ENCODE results near the gene GNAS. TPM values are rescaled to one million over a fixed set of nuclear protein-coding genes. Genes with fewer than 3 reads are reported as not detected.

Gene GNAS
- total and polyA plus RNA-seq, 4 experiments from 2014 or later = 70.1 to 645 (median 412) TPM

- H3K27ac Mint-ChIP-seq = no peak overlapping the region
- peaks cover 22 to 24% of the 10 kb centered on the region in 2 donors for H3K27me3 Mint-ChIP-seq
- H3K36me3 ChIP-seq (ENCODE audit: insufficient read depth, low read length) = no peaks in the 10 kb centered on the region
- intact Hi-C loops (cut with micrococcal nuclease) = no loop called here
- no peaks in the 10 kb centered on the region for H3K36me3 Mint-ChIP-seq
- no peaks in the 10 kb centered on the region for H3K4me1 ChIP-seq (ENCODE audit: insufficient read depth, low read length)
- no peak overlapping the region for H3K4me3 ChIP-seq (ENCODE audit: low read length in 2 of 2)
- H3K4me1 Mint-ChIP-seq = peaks cover 0 to 3% (median 0%) of the 10 kb centered on the region in 4 donors
- H3K27ac ChIP-seq (ENCODE audit: low read depth, low read length) = no peak overlapping the region
- H3K4me3 Mint-ChIP-seq = no peak overlapping the region
- no peak for DNase-seq
- no peaks in the 10 kb centered on the region for H3K9me3 Mint-ChIP-seq
- H3K9me3 ChIP-seq (ENCODE audit: control insufficient read depth in 1 of 2, low read length in 2 of 2) = no peaks in the 10 kb centered on the region
- ChIA-PET CTCF (ENCODE audit: partially characterized antibody) (no interaction called here), POLR2A (ENCODE audit: partially characterized antibody) (no interaction called here)
- no peaks in the 10 kb centered on the region for H3K27me3 ChIP-seq (ENCODE audit: insufficient read depth, low read length)
These were observed 39.1 kb upstream of the GNAS start for GRCh38 chr20:58813369-58813768.

- intact Hi-C loops (cut with micrococcal nuclease) = no loop called here
- Mint-ChIP-seq H3K4me3 (no peak overlapping the region), H3K36me3 (no peaks in the 10 kb centered on the region), H3K4me1 (peaks cover 0 to 3% (median 0%) of the 10 kb centered on the region in 4 donors), H3K27ac (no peak overlapping the region), H3K27me3 (peaks cover 13% of the 10 kb centered on the region in 2 donors), H3K9me3 (no peaks in the 10 kb centered on the region)
- no peaks in the 10 kb centered on the region for H3K9me3 ChIP-seq (ENCODE audit: control insufficient read depth in 1 of 2, low read length in 2 of 2)
- H3K36me3 ChIP-seq (ENCODE audit: insufficient read depth, low read length) = no peaks in the 10 kb centered on the region
- no peaks in the 10 kb centered on the region for H3K27me3 ChIP-seq (ENCODE audit: insufficient read depth, low read length)
- no peak overlapping the region for H3K4me3 ChIP-seq (ENCODE audit: low read length in 2 of 2)
- no peak overlapping the region for H3K27ac ChIP-seq (ENCODE audit: low read depth, low read length)
- no peak for DNase-seq
- no peaks in the 10 kb centered on the region for H3K4me1 ChIP-seq (ENCODE audit: insufficient read depth, low read length)
- ChIA-PET CTCF (ENCODE audit: partially characterized antibody) (no interaction called here), POLR2A (ENCODE audit: partially characterized antibody) (no interaction called here)
These were observed 37.1 kb upstream of the GNAS start for GRCh38 chr20:58815448-58815847.

GRCh38 chr20:58816051-58816450 is 36.5 kb upstream of the GNAS start:
- POLR2A ChIA-PET (ENCODE audit: partially characterized antibody) = no interaction called here
- Histone ChIP-seq H3K9me3 (ENCODE audit: control insufficient read depth in 1 of 2, low read length in 2 of 2) (no peaks in the 10 kb centered on the region), H3K27ac (ENCODE audit: low read depth, low read length) (no peak overlapping the region), H3K36me3 (ENCODE audit: insufficient read depth, low read length) (no peaks in the 10 kb centered on the region), H3K4me3 (ENCODE audit: low read length in 2 of 2) (no peak overlapping the region), H3K27me3 (ENCODE audit: insufficient read depth, low read length) (no peaks in the 10 kb centered on the region), H3K4me1 (ENCODE audit: insufficient read depth, low read length) (no peaks in the 10 kb centered on the region)
- intact Hi-C loops (cut with micrococcal nuclease) = no loop called here
- no peak for DNase-seq
- H3K4me1 Mint-ChIP-seq = peaks cover 0 to 3% (median 0%) of the 10 kb centered on the region in 4 donors
- no peaks in the 10 kb centered on the region for H3K9me3 Mint-ChIP-seq
- no peak overlapping the region for H3K27ac Mint-ChIP-seq
- no peaks in the 10 kb centered on the region for H3K36me3 Mint-ChIP-seq
- no peak overlapping the region for H3K4me3 Mint-ChIP-seq
- CTCF ChIA-PET (ENCODE audit: partially characterized antibody) = no interaction called here
- peaks cover 13% of the 10 kb centered on the region in 2 donors for H3K27me3 Mint-ChIP-seq

GRCh38 chr20:58816957-58817651 is 35.4 kb upstream of the GNAS start:
- Histone ChIP-seq H3K4me3 (ENCODE audit: low read length in 2 of 2) (no peak overlapping the region), H3K36me3 (ENCODE audit: insufficient read depth, low read length) (no peaks in the 10 kb centered on the region), H3K9me3 (ENCODE audit: control insufficient read depth in 1 of 2, low read length in 2 of 2) (no peaks in the 10 kb centered on the region), H3K4me1 (ENCODE audit: insufficient read depth, low read length) (no peaks in the 10 kb centered on the region), H3K27me3 (ENCODE audit: insufficient read depth, low read length) (no peaks in the 10 kb centered on the region), H3K27ac (ENCODE audit: low read depth, low read length) (no peak overlapping the region)
- DNase-seq = no peak
- Mint-ChIP-seq H3K27ac (no peak overlapping the region), H3K27me3 (peaks cover 10 to 12% of the 10 kb centered on the region in 2 donors), H3K4me3 (no peak overlapping the region), H3K36me3 (no peaks in the 10 kb centered on the region), H3K4me1 (no peaks in the 10 kb centered on the region), H3K9me3 (no peaks in the 10 kb centered on the region)
- ChIA-PET CTCF (ENCODE audit: partially characterized antibody) (no interaction called here), POLR2A (ENCODE audit: partially characterized antibody) (no interaction called here)
- intact Hi-C loops (cut with micrococcal nuclease) = no loop called here

GRCh38 chr20:58817748-58818147 is 34.8 kb upstream of the GNAS start:
- no peak overlapping the region for H3K27ac Mint-ChIP-seq
- H3K4me3 ChIP-seq (ENCODE audit: low read length in 2 of 2) = no peak overlapping the region
- H3K9me3 Mint-ChIP-seq = no peaks in the 10 kb centered on the region
- H3K27me3 Mint-ChIP-seq = peaks cover 9 to 12% of the 10 kb centered on the region in 2 donors
- no peaks in the 10 kb centered on the region for H3K36me3 ChIP-seq (ENCODE audit: insufficient read depth, low read length)
- H3K36me3 Mint-ChIP-seq = no peaks in the 10 kb centered on the region
- ChIA-PET CTCF (ENCODE audit: partially characterized antibody) (no interaction called here), POLR2A (ENCODE audit: partially characterized antibody) (no interaction called here)
- intact Hi-C loops (cut with micrococcal nuclease) = no loop called here
- H3K4me1 Mint-ChIP-seq = no peaks in the 10 kb centered on the region
- H3K4me1 ChIP-seq (ENCODE audit: insufficient read depth, low read length) = no peaks in the 10 kb centered on the region
- H3K9me3 ChIP-seq (ENCODE audit: control insufficient read depth in 1 of 2, low read length in 2 of 2) = no peaks in the 10 kb centered on the region
- H3K4me3 Mint-ChIP-seq = no peak overlapping the region
- DNase-seq = no peak
- H3K27ac ChIP-seq (ENCODE audit: low read depth, low read length) = no peak overlapping the region
- no peaks in the 10 kb centered on the region for H3K27me3 ChIP-seq (ENCODE audit: insufficient read depth, low read length)

- Histone ChIP-seq H3K27me3 (ENCODE audit: insufficient read depth, low read length) (no peaks in the 10 kb centered on the region), H3K4me3 (ENCODE audit: low read length in 2 of 2) (no peak overlapping the region), H3K9me3 (ENCODE audit: control insufficient read depth in 1 of 2, low read length in 2 of 2) (no peaks in the 10 kb centered on the region), H3K4me1 (ENCODE audit: insufficient read depth, low read length) (no peaks in the 10 kb centered on the region), H3K27ac (ENCODE audit: low read depth, low read length) (no peak overlapping the region), H3K36me3 (ENCODE audit: insufficient read depth, low read length) (no peaks in the 10 kb centered on the region)
- Mint-ChIP-seq H3K36me3 (no peaks in the 10 kb centered on the region), H3K27me3 (peaks cover 5% of the 10 kb centered on the region in 2 donors), H3K9me3 (no peaks in the 10 kb centered on the region), H3K4me1 (no peaks in the 10 kb centered on the region), H3K4me3 (no peak overlapping the region), H3K27ac (peak overlapping the region in 1 of 7 donors; percentile 55)
- DNase-seq = no peak
- ChIA-PET POLR2A (ENCODE audit: partially characterized antibody) (no interaction called here), CTCF (ENCODE audit: partially characterized antibody) (no interaction called here)
- intact Hi-C loops (cut with micrococcal nuclease) = no loop called here
These were observed 33.8 kb upstream of the GNAS start for GRCh38 chr20:58818586-58819285.

GRCh38 chr20:58819921-58820320 is 32.6 kb upstream of the GNAS start:
- no peaks in the 10 kb centered on the region for H3K4me1 Mint-ChIP-seq
- CTCF ChIA-PET (ENCODE audit: partially characterized antibody) = no interaction called here
- intact Hi-C loops (cut with micrococcal nuclease) = no loop called here
- Histone ChIP-seq H3K36me3 (ENCODE audit: insufficient read depth, low read length) (no peaks in the 10 kb centered on the region), H3K27me3 (ENCODE audit: insufficient read depth, low read length) (no peaks in the 10 kb centered on the region), H3K27ac (ENCODE audit: low read depth, low read length) (no peak overlapping the region), H3K4me1 (ENCODE audit: insufficient read depth, low read length) (no peaks in the 10 kb centered on the region), H3K9me3 (ENCODE audit: control insufficient read depth in 1 of 2, low read length in 2 of 2) (no peaks in the 10 kb centered on the region), H3K4me3 (ENCODE audit: low read length in 2 of 2) (no peak overlapping the region)
- DNase-seq = no peak
- H3K4me3 Mint-ChIP-seq = no peak overlapping the region
- no peaks in the 10 kb centered on the region for H3K9me3 Mint-ChIP-seq
- no peak overlapping the region for H3K27ac Mint-ChIP-seq
- POLR2A ChIA-PET (ENCODE audit: partially characterized antibody) = no interaction called here
- peaks cover 3 to 5% of the 10 kb centered on the region in 2 donors for H3K27me3 Mint-ChIP-seq
- no peaks in the 10 kb centered on the region for H3K36me3 Mint-ChIP-seq
